SK-N-SH (cell line): Measurements from ENCODE around the gene SERPINA3. TPM values are rescaled to one million over a fixed set of nuclear protein-coding genes. Genes with fewer than 3 reads are reported as not detected.

Source experiments
- CTCF ChIA-PET: fragments of 300-600, 350-600 bp; formaldehyde crosslinking; extraction: SDS; loops from one replicate; lab custom pipeline; 2021; lab: Yijun Ruan, JAX
- POLR2A ChIA-PET: fragments of 350-600 bp; sonication (Branson Sonifier 250); formaldehyde crosslinking; extraction: SDS; loops from one replicate; lab custom pipeline; 2020; ENCODE audit warnings: antibody characterized with exemption, inconsistent platforms; lab: Yijun Ruan, JAX
- DNase-seq: peaks from one replicate; pipeline ENCODE4 v3.0.0; 2012
- H2AFZ ChIP-seq: fragments of 200-600 bp; sonication (generic); 2 replicates; pipeline ENCODE4 v1.8.1; 2016; ENCODE audit warnings: antibody characterized with exemption, mild to moderate bottlenecking, low read depth
- H3F3A ChIP-seq: fragments of 200-600 bp; sonication (generic); replicated peaks from 2 replicates; pipeline ENCODE3; 2016; ENCODE audit warnings: antibody characterized with exemption, mild to moderate bottlenecking; ENCODE audit not compliant: insufficient read depth
- H3K27ac ChIP-seq, 2 experiments: fragments of 200-500 bp in 1 of 2; fragments of 200-600 bp in 1 of 2; sonication (Bioruptor generic) in 1 of 2; sonication (generic), shearing (Covaris generic) in 1 of 2; 2 replicates each; pipeline versions ENCODE4 v1.5.1 to v1.6.1; 2014 to 2016; ENCODE audit warnings: low read depth in 2 of 2, inconsistent platforms in 1 of 2, low read length in 1 of 2, mild to moderate bottlenecking in 1 of 2, mixed read lengths in 1 of 2
- H3K27me3 ChIP-seq: fragments of 200-600 bp; sonication (generic), shearing (Covaris generic); 2 replicates; pipeline ENCODE4 v1.6.1; 2016; ENCODE audit warnings: mixed run types; ENCODE audit not compliant: insufficient read depth
- H3K36me3 ChIP-seq, 2 experiments: fragments of 200-500 bp in 1 of 2; fragments of 200-600 bp in 1 of 2; sonication (Bioruptor generic) in 1 of 2; sonication (generic) in 1 of 2; replicated peaks in 1 of 2; 2 replicates each; pipeline versions ENCODE3 to v1.5.1; 2014 to 2016; ENCODE audit warnings: low read length in 1 of 2, mild to moderate bottlenecking in 1 of 2; ENCODE audit not compliant: insufficient read depth in 2 of 2, control insufficient read depth in 1 of 2
- H3K4me1 ChIP-seq, 2 experiments: fragments of 200-500 bp in 1 of 2; fragments of 200-600 bp in 1 of 2; sonication (Bioruptor generic) in 1 of 2; sonication (generic), shearing (Covaris generic) in 1 of 2; 2 replicates each; pipeline versions ENCODE4 v1.5.1 to v1.6.1; 2014 to 2016; ENCODE audit warnings: low read depth in 1 of 2, low read length in 1 of 2, mixed run types in 1 of 2; ENCODE audit not compliant: insufficient read depth in 2 of 2, control insufficient read depth in 1 of 2
- H3K4me2 ChIP-seq: fragments of 200-600 bp; sonication (generic), shearing (Covaris generic); 2 replicates; pipeline ENCODE4 v1.6.1; 2017; ENCODE audit warnings: mixed run types
- H3K4me3 ChIP-seq, 2 experiments: fragments of 200-500 bp in 1 of 2; fragments of 200-600 bp in 1 of 2; sonication (Bioruptor generic) in 1 of 2; sonication (generic), shearing (Covaris generic) in 1 of 2; 2 replicates each; pipeline versions ENCODE4 v1.5.1 to v1.8.1; 2014 to 2016; ENCODE audit warnings: low read depth in 2 of 2, inconsistent platforms in 1 of 2, low read length in 1 of 2, mild to moderate bottlenecking in 1 of 2, mixed read lengths in 1 of 2, moderate library complexity in 1 of 2
- H3K79me2 ChIP-seq: fragments of 200-600 bp; sonication (generic); 2 replicates; pipeline ENCODE4 v1.8.1; 2017; ENCODE audit warnings: mild to moderate bottlenecking; ENCODE audit not compliant: insufficient read depth
- H3K9ac ChIP-seq: fragments of 200-600 bp; sonication (generic); 2 replicates; pipeline ENCODE4 v1.6.1; 2017; ENCODE audit warnings: mixed run types
- H3K9me2 ChIP-seq: fragments of 200-600 bp; sonication (generic); 2 replicates; pipeline ENCODE4 v1.6.1; 2017; ENCODE audit warnings: mixed run types
- H3K9me3 ChIP-seq: fragments of 200-600 bp; sonication (generic); 2 replicates; pipeline ENCODE4 v1.6.1; 2017; ENCODE audit warnings: mixed run types, mild to moderate bottlenecking, moderate library complexity
- H4K20me1 ChIP-seq: fragments of 200-600 bp; sonication (generic); 2 replicates; pipeline ENCODE4 v1.6.1; 2017; ENCODE audit warnings: mild to moderate bottlenecking, mixed run types; ENCODE audit not compliant: insufficient read depth
- CHD2 ChIP-seq: fragments of 150-350 bp; IDR thresholded peaks from 2 replicates; pipeline ENCODE4 v1.6.1; 2018; ENCODE audit warnings: low read length; ENCODE audit not compliant: partially characterized antibody
- EP300 ChIP-seq, 2 experiments: IDR thresholded peaks; 2 replicates each; pipeline versions ENCODE4 v1.4.0 to v1.6.1; 2012; ENCODE audit warnings: borderline replicate concordance in 1 of 2, low read depth in 1 of 2, low read length in 1 of 2
- FOXM1 ChIP-seq: IDR thresholded peaks from 2 replicates; pipeline ENCODE4 v1.4.0; 2012; ENCODE audit warnings: low read depth, mild to moderate bottlenecking
- IRF3 ChIP-seq: fragments of 150-350 bp; IDR thresholded peaks from 2 replicates; pipeline ENCODE4 v1.6.1; 2016; ENCODE audit warnings: mild to moderate bottlenecking, low read depth, low read length
- JUND ChIP-seq: IDR thresholded peaks from 2 replicates; pipeline ENCODE4 v1.4.0; 2012
- MEF2A ChIP-seq: IDR thresholded peaks from 2 replicates; pipeline ENCODE4 v1.4.0; 2012; ENCODE audit warnings: low read depth, borderline replicate concordance
- NRF1 ChIP-seq: IDR thresholded peaks from 2 replicates; pipeline ENCODE4 v1.6.1; 2012; ENCODE audit warnings: low read depth, mild to moderate bottlenecking, low read length
- POLR2AphosphoS5 ChIP-seq: IDR thresholded peaks from 2 replicates; pipeline ENCODE4 v1.6.1; 2012; ENCODE audit warnings: low read depth, low read length
- TEAD4 ChIP-seq: IDR thresholded peaks from 2 replicates; pipeline ENCODE4 v1.4.0; 2012; ENCODE audit warnings: mild to moderate bottlenecking, borderline replicate concordance; ENCODE audit not compliant: insufficient read depth
- YY1 ChIP-seq: IDR thresholded peaks from 2 replicates; pipeline ENCODE4 v1.4.0; 2012; ENCODE audit warnings: low read depth, mild to moderate bottlenecking
- WGBS: methylation state at CpG from one replicate; pipeline ENCODE4 v1.1.6; 2017; ENCODE audit warnings: low lambda C conversion rate; 5-methylcytosine and 5-hydroxymethylcytosine counted together
- polyA plus RNA-seq, 3 experiments: library from polyadenylated mRNA; depleted of rRNA; stranded (reverse); fragments of >200 nt; gene quantifications; 2 replicates each; pipeline ENCODE4 v1.2.3, GENCODE V29; 2012
- TF ChIP-seq, protein P1 (sequence below): fragments of 150-350 bp; IDR thresholded peaks from 2 replicates; pipeline ENCODE4 v1.6.1; 2017; ENCODE audit warnings: antibody characterized with exemption, low read length, low read depth, borderline replicate concordance
- TF ChIP-seq, protein P2 (sequence below): IDR thresholded peaks from 2 replicates; pipeline ENCODE4 v1.6.1; 2012; ENCODE audit warnings: mild to moderate bottlenecking, low read depth, low read length, moderate library complexity
- TF ChIP-seq, protein P3 (sequence below): fragments of 200-600 bp; sonication (generic); IDR thresholded peaks from 2 replicates; pipeline ENCODE4 v1.6.1; 2017; ENCODE audit warnings: antibody characterized with exemption, mild to moderate bottlenecking, moderate library complexity

The SERPINA3 gene
- polyA plus RNA-seq, 1 of the 3 experiments (the other 2 are of a cell fraction): 0.25 TPM

GRCh38 chr14:94648801-94649200 is 36.6 kb downstream of the SERPINA3 start:
- no peaks in the 10 kb centered on the region; a peak in 1 of 4 replicates for H3K4me1 ChIP-seq
- H2AFZ ChIP-seq: no peak overlapping the region
- H3K4me3 ChIP-seq: no peak overlapping the region
- H3K9ac ChIP-seq: no peak overlapping the region
- no peak for TF ChIP-seq YY1
- TF ChIP-seq NRF1: no peak
- TF ChIP-seq, protein P1, sequence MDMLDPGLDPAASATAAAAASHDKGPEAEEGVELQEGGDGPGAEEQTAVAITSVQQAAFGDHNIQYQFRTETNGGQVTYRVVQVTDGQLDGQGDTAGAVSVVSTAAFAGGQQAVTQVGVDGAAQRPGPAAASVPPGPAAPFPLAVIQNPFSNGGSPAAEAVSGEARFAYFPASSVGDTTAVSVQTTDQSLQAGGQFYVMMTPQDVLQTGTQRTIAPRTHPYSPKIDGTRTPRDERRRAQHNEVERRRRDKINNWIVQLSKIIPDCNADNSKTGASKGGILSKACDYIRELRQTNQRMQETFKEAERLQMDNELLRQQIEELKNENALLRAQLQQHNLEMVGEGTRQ: no peak
- no peak for TF ChIP-seq MEF2A
- no peak for TF ChIP-seq POLR2AphosphoS5
- no peak for TF ChIP-seq EP300 (IDR thresholded peaks at IDR 0.05; ENCODE audit: borderline replicate concordance in 1 of 2, low read depth in 1 of 2, low read length in 1 of 2)
- TF ChIP-seq, protein P2, sequence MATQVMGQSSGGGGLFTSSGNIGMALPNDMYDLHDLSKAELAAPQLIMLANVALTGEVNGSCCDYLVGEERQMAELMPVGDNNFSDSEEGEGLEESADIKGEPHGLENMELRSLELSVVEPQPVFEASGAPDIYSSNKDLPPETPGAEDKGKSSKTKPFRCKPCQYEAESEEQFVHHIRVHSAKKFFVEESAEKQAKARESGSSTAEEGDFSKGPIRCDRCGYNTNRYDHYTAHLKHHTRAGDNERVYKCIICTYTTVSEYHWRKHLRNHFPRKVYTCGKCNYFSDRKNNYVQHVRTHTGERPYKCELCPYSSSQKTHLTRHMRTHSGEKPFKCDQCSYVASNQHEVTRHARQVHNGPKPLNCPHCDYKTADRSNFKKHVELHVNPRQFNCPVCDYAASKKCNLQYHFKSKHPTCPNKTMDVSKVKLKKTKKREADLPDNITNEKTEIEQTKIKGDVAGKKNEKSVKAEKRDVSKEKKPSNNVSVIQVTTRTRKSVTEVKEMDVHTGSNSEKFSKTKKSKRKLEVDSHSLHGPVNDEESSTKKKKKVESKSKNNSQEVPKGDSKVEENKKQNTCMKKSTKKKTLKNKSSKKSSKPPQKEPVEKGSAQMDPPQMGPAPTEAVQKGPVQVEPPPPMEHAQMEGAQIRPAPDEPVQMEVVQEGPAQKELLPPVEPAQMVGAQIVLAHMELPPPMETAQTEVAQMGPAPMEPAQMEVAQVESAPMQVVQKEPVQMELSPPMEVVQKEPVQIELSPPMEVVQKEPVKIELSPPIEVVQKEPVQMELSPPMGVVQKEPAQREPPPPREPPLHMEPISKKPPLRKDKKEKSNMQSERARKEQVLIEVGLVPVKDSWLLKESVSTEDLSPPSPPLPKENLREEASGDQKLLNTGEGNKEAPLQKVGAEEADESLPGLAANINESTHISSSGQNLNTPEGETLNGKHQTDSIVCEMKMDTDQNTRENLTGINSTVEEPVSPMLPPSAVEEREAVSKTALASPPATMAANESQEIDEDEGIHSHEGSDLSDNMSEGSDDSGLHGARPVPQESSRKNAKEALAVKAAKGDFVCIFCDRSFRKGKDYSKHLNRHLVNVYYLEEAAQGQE: no peak
- no peak for TF ChIP-seq FOXM1
- TF ChIP-seq TEAD4: no peak
- TF ChIP-seq JUND: no peak
- TF ChIP-seq, protein P3, sequence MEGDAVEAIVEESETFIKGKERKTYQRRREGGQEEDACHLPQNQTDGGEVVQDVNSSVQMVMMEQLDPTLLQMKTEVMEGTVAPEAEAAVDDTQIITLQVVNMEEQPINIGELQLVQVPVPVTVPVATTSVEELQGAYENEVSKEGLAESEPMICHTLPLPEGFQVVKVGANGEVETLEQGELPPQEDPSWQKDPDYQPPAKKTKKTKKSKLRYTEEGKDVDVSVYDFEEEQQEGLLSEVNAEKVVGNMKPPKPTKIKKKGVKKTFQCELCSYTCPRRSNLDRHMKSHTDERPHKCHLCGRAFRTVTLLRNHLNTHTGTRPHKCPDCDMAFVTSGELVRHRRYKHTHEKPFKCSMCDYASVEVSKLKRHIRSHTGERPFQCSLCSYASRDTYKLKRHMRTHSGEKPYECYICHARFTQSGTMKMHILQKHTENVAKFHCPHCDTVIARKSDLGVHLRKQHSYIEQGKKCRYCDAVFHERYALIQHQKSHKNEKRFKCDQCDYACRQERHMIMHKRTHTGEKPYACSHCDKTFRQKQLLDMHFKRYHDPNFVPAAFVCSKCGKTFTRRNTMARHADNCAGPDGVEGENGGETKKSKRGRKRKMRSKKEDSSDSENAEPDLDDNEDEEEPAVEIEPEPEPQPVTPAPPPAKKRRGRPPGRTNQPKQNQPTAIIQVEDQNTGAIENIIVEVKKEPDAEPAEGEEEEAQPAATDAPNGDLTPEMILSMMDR: no peak
- TF ChIP-seq IRF3: no peak
- no peak for TF ChIP-seq CHD2
- no peak overlapping the region for H3K27ac ChIP-seq
- H3F3A ChIP-seq: no peaks in the 10 kb centered on the region
- H3K79me2 ChIP-seq: no peaks in the 10 kb centered on the region
- ChIA-PET CTCF (no interaction called here), POLR2A (no interaction called here)
- no peaks in the 10 kb centered on the region for H4K20me1 ChIP-seq
- no peak for DNase-seq
- H3K4me2 ChIP-seq: no peak overlapping the region
- no peaks in the 10 kb centered on the region for H3K9me2 ChIP-seq
- H3K36me3 ChIP-seq: no peaks in the 10 kb centered on the region
- WGBS: 7% methylated on average over 4 of the region's 4 CpGs
- no peaks in the 10 kb centered on the region; the same call in 1 of the 2 replicates for H3K27me3 ChIP-seq
- no peaks in the 10 kb centered on the region for H3K9me3 ChIP-seq
